Measurements from ENCODE around the gene WDR45.

DNA sequence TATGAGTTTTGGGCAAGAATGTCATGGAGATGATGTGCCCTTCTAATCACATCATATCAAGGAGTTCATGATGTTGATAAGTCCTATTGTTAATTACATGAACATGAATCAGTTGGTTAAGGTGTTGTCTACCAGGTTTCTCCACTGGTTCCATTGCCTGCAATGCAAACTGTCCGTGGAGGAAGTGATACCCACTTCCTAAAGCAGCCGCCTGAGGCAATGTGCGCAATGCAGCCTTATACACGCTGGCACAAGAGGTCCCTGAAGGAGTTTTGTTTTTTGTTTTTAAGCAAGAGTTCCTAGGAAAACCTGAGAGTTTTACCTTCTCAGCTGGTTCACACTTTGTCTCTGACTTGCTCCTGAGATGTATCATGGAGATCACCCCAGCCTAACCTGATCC is 49.7 kb upstream of the WDR45 start:
- no peak for TF ChIP-seq POLR2AphosphoS5 (IDR thresholded peaks at IDR 0.05; ENCODE audit: low read depth, low read length)
- TF ChIP-seq, protein P1, sequence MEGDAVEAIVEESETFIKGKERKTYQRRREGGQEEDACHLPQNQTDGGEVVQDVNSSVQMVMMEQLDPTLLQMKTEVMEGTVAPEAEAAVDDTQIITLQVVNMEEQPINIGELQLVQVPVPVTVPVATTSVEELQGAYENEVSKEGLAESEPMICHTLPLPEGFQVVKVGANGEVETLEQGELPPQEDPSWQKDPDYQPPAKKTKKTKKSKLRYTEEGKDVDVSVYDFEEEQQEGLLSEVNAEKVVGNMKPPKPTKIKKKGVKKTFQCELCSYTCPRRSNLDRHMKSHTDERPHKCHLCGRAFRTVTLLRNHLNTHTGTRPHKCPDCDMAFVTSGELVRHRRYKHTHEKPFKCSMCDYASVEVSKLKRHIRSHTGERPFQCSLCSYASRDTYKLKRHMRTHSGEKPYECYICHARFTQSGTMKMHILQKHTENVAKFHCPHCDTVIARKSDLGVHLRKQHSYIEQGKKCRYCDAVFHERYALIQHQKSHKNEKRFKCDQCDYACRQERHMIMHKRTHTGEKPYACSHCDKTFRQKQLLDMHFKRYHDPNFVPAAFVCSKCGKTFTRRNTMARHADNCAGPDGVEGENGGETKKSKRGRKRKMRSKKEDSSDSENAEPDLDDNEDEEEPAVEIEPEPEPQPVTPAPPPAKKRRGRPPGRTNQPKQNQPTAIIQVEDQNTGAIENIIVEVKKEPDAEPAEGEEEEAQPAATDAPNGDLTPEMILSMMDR (IDR thresholded peaks at IDR 0.05) = no peak
